Ovary (tissue), 3 donors: ENCODE data around the gene STYXL1.

Experiments used
- CTCF ChIP-seq, 3 donors: fragments of 450-650 bp in 2 of 3; fragments of 200-600 bp in 1 of 3; IDR thresholded peaks; one replicate each; pipeline versions ENCODE4 v1.5.1 to v1.8.0; 2016 to 2022; ENCODE audit warnings: antibody characterized with exemption in 3 of 3, mild to moderate bottlenecking in 1 of 3
- EP300 ChIP-seq: sonication (generic); formaldehyde crosslinking; IDR thresholded peaks from one replicate; pipeline ENCODE4 v1.6.1; 2017; ENCODE audit warnings: antibody characterized with exemption
- POLR2A ChIP-seq: fragments of 450-650 bp; IDR thresholded peaks from one replicate; pipeline ENCODE4 v1.6.1; 2017; ENCODE audit warnings: antibody characterized with exemption, mild to moderate bottlenecking, moderate library complexity
- donor health status: DM: no; HTN: no; CAD: no.

GRCh38 chr7:76008156-76008687 is 39.6 kb downstream of the STYXL1 start:
- no peak for TF ChIP-seq CTCF (IDR thresholded peaks at IDR 0.05)
- no peak for TF ChIP-seq POLR2A
- no peak for TF ChIP-seq EP300
